ENCODE measurements around the gene CASZ1.

DNA sequence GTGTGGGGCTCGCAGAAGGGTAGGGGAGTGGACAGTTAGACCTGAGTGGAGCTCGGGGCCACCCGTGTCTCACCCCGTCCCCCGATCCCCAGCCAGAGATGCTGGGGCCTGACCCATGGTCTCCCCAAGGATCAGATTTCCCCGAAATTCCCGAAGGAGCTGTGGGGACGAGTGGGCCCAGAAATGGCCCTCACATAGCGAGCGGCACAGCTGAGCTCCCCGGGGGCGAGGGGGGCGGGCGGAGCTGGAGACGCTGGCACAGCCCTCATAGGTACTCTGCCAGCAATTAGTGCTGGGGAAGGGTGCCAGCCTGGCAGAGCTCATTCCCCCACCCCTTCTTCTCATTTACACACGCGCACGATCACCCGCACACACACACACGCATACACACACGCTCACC is 9.2 kb downstream of the CASZ1 start:
- TF ChIP-seq POLR2A (IDR thresholded peaks at IDR 0.05): no peak
- TF ChIP-seq, protein P1, sequence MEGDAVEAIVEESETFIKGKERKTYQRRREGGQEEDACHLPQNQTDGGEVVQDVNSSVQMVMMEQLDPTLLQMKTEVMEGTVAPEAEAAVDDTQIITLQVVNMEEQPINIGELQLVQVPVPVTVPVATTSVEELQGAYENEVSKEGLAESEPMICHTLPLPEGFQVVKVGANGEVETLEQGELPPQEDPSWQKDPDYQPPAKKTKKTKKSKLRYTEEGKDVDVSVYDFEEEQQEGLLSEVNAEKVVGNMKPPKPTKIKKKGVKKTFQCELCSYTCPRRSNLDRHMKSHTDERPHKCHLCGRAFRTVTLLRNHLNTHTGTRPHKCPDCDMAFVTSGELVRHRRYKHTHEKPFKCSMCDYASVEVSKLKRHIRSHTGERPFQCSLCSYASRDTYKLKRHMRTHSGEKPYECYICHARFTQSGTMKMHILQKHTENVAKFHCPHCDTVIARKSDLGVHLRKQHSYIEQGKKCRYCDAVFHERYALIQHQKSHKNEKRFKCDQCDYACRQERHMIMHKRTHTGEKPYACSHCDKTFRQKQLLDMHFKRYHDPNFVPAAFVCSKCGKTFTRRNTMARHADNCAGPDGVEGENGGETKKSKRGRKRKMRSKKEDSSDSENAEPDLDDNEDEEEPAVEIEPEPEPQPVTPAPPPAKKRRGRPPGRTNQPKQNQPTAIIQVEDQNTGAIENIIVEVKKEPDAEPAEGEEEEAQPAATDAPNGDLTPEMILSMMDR (IDR thresholded peaks at IDR 0.05): no peak

Measured in esophagus squamous epithelium (tissue), 4 donors.